ENCODE data around the gene NAA80. TPM values are rescaled to one million over a fixed set of nuclear protein-coding genes. Genes with fewer than 3 reads are reported as not detected.

The NAA80 gene
- total RNA-seq, 2 donors from 2014 or later, result 9.7 to 12.8 TPM

DNA sequence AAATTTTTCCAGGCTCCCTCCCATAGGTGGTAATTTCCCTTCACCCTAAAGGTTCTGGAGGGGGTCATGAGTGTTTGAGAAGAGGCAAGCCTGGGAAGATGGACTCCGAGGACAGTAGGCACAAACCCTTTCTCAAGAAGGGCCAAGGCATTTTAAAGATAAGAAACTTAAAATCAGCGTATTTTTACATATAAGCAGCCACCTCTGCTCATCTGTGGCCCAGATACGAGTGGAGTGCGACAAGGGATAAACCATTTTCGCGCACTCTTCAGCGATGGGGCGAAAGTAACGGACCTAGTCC is 40.9 kb upstream of the NAA80 start:
- Histone ChIP-seq H3K27me3 (ENCODE audit: control insufficient read depth, insufficient read depth, low read length, poor library complexity, severe bottlenecking) (peaks cover 65% of the 10 kb centered on the region), H3K36me3 (ENCODE audit: control insufficient read depth, insufficient read depth, low read length) (peaks cover 4% of the 10 kb centered on the region), H3K4me1 (ENCODE audit: control insufficient read depth, insufficient read depth, low read length) (peaks cover 10% of the 10 kb centered on the region), H3K9ac (ENCODE audit: extremely low read depth, low read length, poor library complexity, severe bottlenecking) (no peak overlapping the region), H3K9me3 (ENCODE audit: control insufficient read depth, low read length) (no peaks in the 10 kb centered on the region), H3K27ac (ENCODE audit: low read depth, low read length) (no peak overlapping the region), H3K4me3 (ENCODE audit: low read length) (no peak overlapping the region)
- TF ChIP-seq CTCF (conservative IDR thresholded peaks at IDR 0.05), result no peak
- peak overlapping the region; percentile 21 for H3K4me3 Mint-ChIP-seq
- no peak for DNase-seq
- H3K27ac Mint-ChIP-seq, result no peak overlapping the region
- peaks cover 8% of the 10 kb centered on the region for H3K4me1 Mint-ChIP-seq
- H3K27me3 Mint-ChIP-seq (ENCODE audit: insufficient read depth), result peaks cover 67% of the 10 kb centered on the region
- no peaks in the 10 kb centered on the region for H3K36me3 Mint-ChIP-seq (ENCODE audit: low read depth)
- WGBS, 2 experiments (ENCODE audit: insufficient coverage in 1 of 2, insufficient read length in 1 of 2), result 38 to 49% methylated on average over 9 of the region's 9 CpGs
- no peaks in the 10 kb centered on the region for H3K9me3 Mint-ChIP-seq

- Mint-ChIP-seq H3K9me3 (no peaks in the 10 kb centered on the region), H3K4me1 (peaks cover 8% of the 10 kb centered on the region), H3K27me3 (ENCODE audit: insufficient read depth) (peaks cover 62% of the 10 kb centered on the region), H3K36me3 (ENCODE audit: low read depth) (no peaks in the 10 kb centered on the region), H3K4me3 (peak overlapping the region; percentile 21), H3K27ac (no peak overlapping the region)
- Histone ChIP-seq H3K36me3 (ENCODE audit: control insufficient read depth, insufficient read depth, low read length) (peaks cover 4% of the 10 kb centered on the region), H3K27me3 (ENCODE audit: control insufficient read depth, insufficient read depth, low read length, poor library complexity, severe bottlenecking) (peaks cover 60% of the 10 kb centered on the region), H3K4me3 (ENCODE audit: low read length) (no peak overlapping the region), H3K9me3 (ENCODE audit: control insufficient read depth, low read length) (no peaks in the 10 kb centered on the region), H3K4me1 (ENCODE audit: control insufficient read depth, insufficient read depth, low read length) (peaks cover 10% of the 10 kb centered on the region), H3K9ac (ENCODE audit: extremely low read depth, low read length, poor library complexity, severe bottlenecking) (no peak overlapping the region), H3K27ac (ENCODE audit: low read depth, low read length) (no peak overlapping the region)
- no peak for TF ChIP-seq CTCF (conservative IDR thresholded peaks at IDR 0.05)
- DNase-seq, result no peak
- WGBS, 2 experiments (ENCODE audit: insufficient coverage in 1 of 2, insufficient read length in 1 of 2), result 92% methylated on average over 11 to 14 of the region's 14 CpGs
Measured at GRCh38 chr3:50339485-50340146, 40.4 kb upstream of the NAA80 start.

GRCh38 chr3:50338965-50339364 is 39.8 kb upstream of the NAA80 start:
- Histone ChIP-seq H3K9ac (ENCODE audit: extremely low read depth, low read length, poor library complexity, severe bottlenecking) (no peak overlapping the region), H3K27ac (ENCODE audit: low read depth, low read length) (no peak overlapping the region)
- H3K27me3 Mint-ChIP-seq (ENCODE audit: insufficient read depth), result peaks cover 55% of the 10 kb centered on the region

More at GRCh38 chr3:50338965-50339364, 39.8 kb upstream of the NAA80 start:
- no peaks in the 10 kb centered on the region for H3K9me3 ChIP-seq (ENCODE audit: control insufficient read depth, low read length)
- WGBS, 2 experiments (ENCODE audit: insufficient coverage in 1 of 2, insufficient read length in 1 of 2), result 91 to 100% methylated on average over 3 to 5 of the region's 5 CpGs
- no peak for DNase-seq
- H3K27ac Mint-ChIP-seq, result no peak overlapping the region
- no peaks in the 10 kb centered on the region for H3K9me3 Mint-ChIP-seq
- H3K27me3 ChIP-seq (ENCODE audit: control insufficient read depth, insufficient read depth, low read length, poor library complexity, severe bottlenecking), result peaks cover 56% of the 10 kb centered on the region
- no peak for TF ChIP-seq CTCF (conservative IDR thresholded peaks at IDR 0.05)
- H3K36me3 ChIP-seq (ENCODE audit: control insufficient read depth, insufficient read depth, low read length), result peaks cover 4% of the 10 kb centered on the region
- H3K4me1 ChIP-seq (ENCODE audit: control insufficient read depth, insufficient read depth, low read length), result peaks cover 10% of the 10 kb centered on the region
- peaks cover 10% of the 10 kb centered on the region for H3K4me1 Mint-ChIP-seq
- H3K4me3 Mint-ChIP-seq, result peak overlapping the region; percentile 80
- H3K4me3 ChIP-seq (ENCODE audit: low read length), result no peak overlapping the region
- no peaks in the 10 kb centered on the region for H3K36me3 Mint-ChIP-seq (ENCODE audit: low read depth)

Measured in endodermal cell (in vitro differentiated cells).